Amniotic stem cell (primary cell): ENCODE results near the gene PLXNA2.

Experiments used
- DNase-seq: peaks from one replicate; lab custom pipeline; 2025; lab: John Stamatoyannopoulos, UW

The PLXNA2 gene

GRCh38 chr1:208089761-208090370 is 154.3 kb downstream of the PLXNA2 start:
- no peak for DNase-seq

GRCh38 chr1:208089149-208089548 is 155.0 kb downstream of the PLXNA2 start:
- no peak for DNase-seq

GRCh38 chr1:208088319-208088718 is 155.9 kb downstream of the PLXNA2 start:
- DNase-seq: no peak

GRCh38 chr1:208085655-208086515 is 158.3 kb downstream of the PLXNA2 start:
- no peak for DNase-seq

- no peak for DNase-seq
These were observed 159.4 kb downstream of the PLXNA2 start for GRCh38 chr1:208084764-208085163.

GRCh38 chr1:208084220-208084619 is 160.0 kb downstream of the PLXNA2 start:
- no peak for DNase-seq

- DNase-seq: no peak
These were observed 160.5 kb downstream of the PLXNA2 start for GRCh38 chr1:208083715-208084085.

- DNase-seq: no peak
These were observed 161.0 kb downstream of the PLXNA2 start for GRCh38 chr1:208083016-208083714.

- no peak for DNase-seq
These were observed 162.2 kb downstream of the PLXNA2 start for GRCh38 chr1:208081972-208082371.

- no peak for DNase-seq
These were observed 163.5 kb downstream of the PLXNA2 start for GRCh38 chr1:208080396-208081286.

- DNase-seq: no peak
These were observed 165.0 kb downstream of the PLXNA2 start for GRCh38 chr1:208079161-208079560.

GRCh38 chr1:208078752-208079151 is 165.4 kb downstream of the PLXNA2 start:
- no peak for DNase-seq

- no peak for DNase-seq
These were observed 166.7 kb downstream of the PLXNA2 start for GRCh38 chr1:208077232-208078075.

- DNase-seq: no peak
These were observed 169.8 kb downstream of the PLXNA2 start for GRCh38 chr1:208074353-208074752.

- DNase-seq: no peak
These were observed 172.7 kb downstream of the PLXNA2 start for GRCh38 chr1:208071435-208072031.

- DNase-seq: no peak
These were observed 174.3 kb downstream of the PLXNA2 start for GRCh38 chr1:208069908-208070307.

- DNase-seq: no peak
These were observed 174.9 kb downstream of the PLXNA2 start for GRCh38 chr1:208069317-208069716.

- DNase-seq: no peak
These were observed 175.3 kb downstream of the PLXNA2 start for GRCh38 chr1:208068908-208069307.

GRCh38 chr1:208068407-208068806 is 175.8 kb downstream of the PLXNA2 start:
- no peak for DNase-seq

GRCh38 chr1:208066583-208066982 is 177.6 kb downstream of the PLXNA2 start:
- DNase-seq: no peak

GRCh38 chr1:208065862-208066261 is 178.3 kb downstream of the PLXNA2 start:
- DNase-seq: no peak
